ENCODE results near the gene CDCA5.

CDCA5 gene

DNA sequence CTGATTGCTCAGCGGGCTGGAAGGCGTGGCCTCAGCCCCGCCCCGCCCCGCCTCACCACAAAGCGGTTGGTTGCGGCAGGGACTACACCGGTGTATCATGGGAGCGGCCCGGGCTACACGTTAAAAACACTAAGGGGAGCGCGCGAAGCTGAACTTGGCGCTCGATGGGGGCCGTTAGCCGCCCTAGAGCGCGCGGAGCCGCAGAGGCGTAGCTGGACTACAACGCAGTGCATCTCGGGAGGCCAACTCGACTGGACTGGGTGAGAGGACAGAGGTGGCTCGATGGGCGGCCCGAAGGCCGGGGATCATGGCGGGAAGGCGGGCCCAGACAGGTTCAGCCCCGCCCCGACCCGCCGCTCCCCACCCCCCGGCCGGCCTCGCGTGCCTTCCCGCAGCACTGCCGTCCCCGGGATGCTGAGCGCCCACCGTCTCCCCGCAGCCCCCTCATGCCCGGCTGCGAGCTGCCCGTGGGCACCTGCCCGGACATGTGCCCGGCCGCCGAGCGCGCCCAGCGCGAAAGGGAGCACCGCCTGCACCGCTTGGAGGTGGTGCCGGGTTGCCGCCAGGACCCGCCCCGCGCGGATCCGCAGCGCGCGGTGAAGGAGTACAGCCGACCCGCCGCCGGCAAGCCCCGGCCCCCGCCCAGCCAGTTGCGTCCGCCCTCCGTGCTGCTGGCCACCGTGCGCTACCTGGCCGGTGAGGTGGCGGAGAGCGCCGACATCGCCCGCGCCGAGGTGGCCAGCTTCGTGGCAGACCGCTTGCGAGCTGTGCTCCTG, 42.8 kb downstream of the CDCA5 start, which contains the start of gene SAC3D1:
Gene SAC3D1 (plus strand): TSS at position 364 of the 776 bp plus-strand sequence. CDS start 83 bp downstream, at position 447.
- DNase-seq, result peak; percentile 98

DNA sequence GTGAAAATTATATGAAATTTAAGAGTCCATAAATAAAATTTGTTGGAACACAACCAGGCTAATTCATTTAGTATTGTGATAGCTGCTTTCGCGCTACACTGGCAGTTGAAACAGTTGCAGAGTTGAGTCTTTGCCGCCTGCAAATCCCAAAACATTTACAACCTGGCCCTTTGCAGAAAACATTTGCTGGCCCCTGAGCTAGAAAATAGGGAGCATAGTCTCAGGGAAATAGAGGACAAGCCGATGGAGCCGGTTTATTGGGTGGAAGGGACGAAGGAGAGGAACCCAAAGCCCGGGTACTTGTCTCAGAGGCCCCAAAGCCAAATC, 43.4 kb downstream of the CDCA5 start:
- no peak for DNase-seq

DNA sequence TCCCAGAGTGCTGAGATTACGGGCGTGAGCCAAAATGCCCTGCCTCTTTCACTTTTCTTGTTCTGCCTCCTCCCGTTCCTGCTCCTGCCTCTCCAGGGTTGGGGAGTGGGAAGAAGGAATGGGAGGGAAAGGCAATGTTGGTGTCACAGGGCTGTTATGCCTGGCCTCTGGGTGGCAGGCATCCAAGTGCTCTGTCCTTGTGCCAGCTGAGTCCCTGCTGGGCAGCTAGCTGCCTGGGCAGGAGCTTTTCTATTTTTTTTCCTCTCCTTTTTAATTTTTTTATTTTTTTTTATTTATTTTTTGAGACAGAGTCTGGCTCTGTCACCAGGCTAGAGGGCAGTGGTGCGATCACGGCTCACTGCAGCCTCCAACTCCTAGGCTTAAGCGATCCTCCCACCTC, 46.9 kb downstream of the CDCA5 start:
- no peak for DNase-seq

DNA sequence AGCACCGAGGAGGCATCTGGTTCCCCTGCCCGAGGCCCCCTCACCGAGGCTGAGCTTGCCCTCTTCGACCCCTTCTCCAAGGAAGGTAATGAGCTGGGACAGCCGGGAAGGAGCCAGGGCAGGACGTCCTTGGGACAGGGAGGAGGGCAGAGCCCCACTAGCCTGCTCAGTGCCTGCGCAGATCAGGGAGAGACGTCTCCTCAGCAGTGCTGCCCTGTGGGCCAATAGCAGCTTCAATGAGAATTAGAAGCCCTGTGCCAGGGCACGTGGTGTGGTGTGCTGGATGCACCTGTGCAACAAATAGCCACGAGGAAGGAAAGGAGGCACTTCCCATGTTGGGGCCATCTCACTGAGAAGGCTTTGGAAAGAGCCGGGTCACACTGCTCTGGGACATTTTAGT, 48.3 kb downstream of the CDCA5 start:
- DNase-seq, result no peak

DNA sequence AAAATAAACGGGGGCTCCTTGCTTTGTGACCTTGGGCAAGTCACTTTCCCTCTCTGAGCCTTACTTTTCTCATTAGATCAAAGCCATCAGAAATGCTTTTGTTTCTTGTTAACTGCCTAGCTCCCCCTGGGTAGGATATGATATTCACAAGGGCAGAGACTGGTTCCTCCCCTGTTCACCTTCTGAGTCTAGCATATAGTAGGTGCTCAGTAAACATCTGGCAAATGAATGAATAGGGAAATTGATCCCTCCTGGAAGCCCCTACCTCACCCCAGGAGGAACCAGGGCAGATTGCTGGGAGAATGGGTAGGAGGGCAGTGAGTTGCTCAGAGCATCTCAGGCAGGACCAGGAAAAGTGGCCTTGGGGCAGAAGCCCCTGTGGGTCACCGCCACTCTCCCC, 49.4 kb downstream of the CDCA5 start:
- DNase-seq, result no peak

DNA sequence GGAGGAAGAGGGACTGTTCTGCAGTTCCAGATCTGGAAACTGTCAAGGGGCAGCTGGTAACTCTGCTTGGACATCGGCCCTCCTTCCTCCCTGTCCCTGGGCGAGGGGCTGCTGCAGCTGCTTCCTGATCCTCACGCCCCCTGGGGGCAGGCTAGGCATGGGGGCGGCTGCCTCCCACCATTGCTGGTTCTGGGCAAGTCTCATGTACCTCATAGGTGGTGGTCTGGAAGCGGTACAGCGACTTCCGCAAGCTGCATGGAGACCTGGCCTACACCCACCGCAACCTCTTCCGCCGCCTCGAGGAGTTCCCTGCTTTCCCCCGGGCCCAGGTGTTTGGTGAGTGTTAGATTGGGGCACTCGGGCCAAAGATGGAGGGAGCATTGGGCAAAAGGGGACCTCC, 51.6 kb downstream of the CDCA5 start:
- no peak for DNase-seq
